Upper lobe of left lung (tissue), 4 donors: ENCODE results near the gene DUSP9.

ENCODE experiments used
- CTCF ChIP-seq, 6 experiments: fragments of 450-650 bp in 4 of 6; fragments of 200-600 bp in 2 of 6; sonication (generic) in 2 of 6; IDR thresholded peaks; one replicate each; pipeline ENCODE4 v1.5.1; 2016 to 2019; ENCODE audit warnings: antibody characterized with exemption in 6 of 6
- EP300 ChIP-seq, 4 donors: sonication (generic); formaldehyde crosslinking; IDR thresholded peaks; one replicate each; pipeline ENCODE4 v1.5.1; 2017; ENCODE audit warnings: antibody characterized with exemption in 4 of 4, control low read depth in 2 of 4
- POLR2A ChIP-seq, 4 donors: fragments of 450-650 bp; IDR thresholded peaks; one replicate each; pipeline ENCODE4 v1.5.1; 2016 to 2017; ENCODE audit warnings: antibody characterized with exemption in 4 of 4, mild to moderate bottlenecking in 2 of 4
- POLR2AphosphoS5 ChIP-seq, 2 donors: sonication (generic); formaldehyde crosslinking; IDR thresholded peaks; one replicate each; pipeline ENCODE4 v1.5.1; 2017; ENCODE audit warnings: antibody characterized with exemption in 2 of 2

- TF ChIP-seq CTCF (IDR thresholded peaks at IDR 0.05) (no peak), EP300 (IDR thresholded peaks at IDR 0.05) (no peak), POLR2A (IDR thresholded peaks at IDR 0.05) (no peak), POLR2AphosphoS5 (IDR thresholded peaks at IDR 0.05) (no peak)
Observed at GRCh38 chrX:153641627-153642026, 5.4 kb upstream of the DUSP9 start.
